ENCODE measurements around the gene MICAL3.

GRCh38 chr22:17931400-17931825 lies 92.9 kb downstream of the MICAL3 start:
- TF ChIP-seq CTCF (conservative IDR thresholded peaks at IDR 0.05; ENCODE audit: low read depth, low read length), result no peak
- TF ChIP-seq EZH2 (IDR thresholded peaks at IDR 0.05; ENCODE audit: low read length, unreplicated experiment), result no peak
